Measurements from ENCODE around the gene TRIM7. TPM values are rescaled to one million over a fixed set of nuclear protein-coding genes. Genes with fewer than 3 reads are reported as not detected.
A peak's percentile ranks its signal among the peaks of the same experiment; 100 is the strongest.

TRIM7 gene
- total and polyA plus RNA-seq, 2 of the 4 experiments (the other 2 are of a cell fraction) = 0.54 to 1.0 TPM

- Histone ChIP-seq H3K27ac (ENCODE audit: insufficient read depth, low read length) (peak within 1 kb of the TSS; percentile 92), H2AK5ac (ENCODE audit: low read depth, low read length) (peak within 1 kb of the TSS; percentile 98), H2AFZ (replicated peaks; ENCODE audit: low read length, poor library complexity) (peak within 1 kb of the TSS; percentile 99), H3K9me1 (ENCODE audit: insufficient read depth, low read length) (peaks cover 14% of the 10 kb centered on the region), H3K9ac (ENCODE audit: low read depth, low read length) (peak within 1 kb of the TSS; percentile 80), H4K20me1 (ENCODE audit: insufficient read depth, low read length) (peaks cover 10% of the 10 kb centered on the region), H4K91ac (ENCODE audit: insufficient read depth, low read depth, low read length) (peak within 1 kb of the TSS; percentile 84), H3K36me3 (ENCODE audit: control insufficient read depth, insufficient read depth, low read length) (peaks cover 3% of the 10 kb centered on the region; the same call in 1 of the 2 replicates), H2BK15ac (ENCODE audit: low read depth, low read length) (peak within 1 kb of the TSS; percentile 30; the same call in 2 of the 3 replicates), H2BK120ac (ENCODE audit: low read depth, low read length) (peak within 1 kb of the TSS; percentile 48), H3K18ac (ENCODE audit: low read depth, low read length) (peak within 1 kb of the TSS; percentile 68), H3K23ac (ENCODE audit: low read depth, low read length) (peak within 1 kb of the TSS; percentile 83), H3K9me3 (ENCODE audit: control insufficient read depth, insufficient read depth, low read length) (no peaks in the 10 kb centered on the region), H3K27me3 (ENCODE audit: control insufficient read depth, insufficient read depth, low read length) (no peaks in the 10 kb centered on the region), H3K4ac (ENCODE audit: low read depth, low read length) (peak within 1 kb of the TSS; percentile 97), H3K56ac (ENCODE audit: extremely low read depth, insufficient read depth, low read length) (peak within 1 kb of the TSS; percentile 93), H2AK9ac (replicated peaks; ENCODE audit: low read depth, low read length, poor library complexity) (peak within 1 kb of the TSS; percentile 100), H2BK5ac (ENCODE audit: low read depth, low read length, poor library complexity, severe bottlenecking) (peak within 1 kb of the TSS; percentile 94), H3K4me3 (ENCODE audit: insufficient read depth, low read depth, low read length) (peak within 1 kb of the TSS; percentile 82), H3K79me1 (ENCODE audit: low read depth in 1 of 2, low read length in 2 of 2) (peaks cover 13 to 33% of the 10 kb centered on the region in 2 experiments), H3K4me1 (ENCODE audit: control insufficient read depth, insufficient read depth, low read length) (peaks cover 6% of the 10 kb centered on the region), H2BK20ac (ENCODE audit: low read depth, low read length) (no peak within 1 kb of the TSS), H4K8ac (ENCODE audit: low read depth in 2 of 2, low read length in 2 of 2) (peak within 1 kb of the TSS; percentile 68 to 99), H3K4me2 (ENCODE audit: low read depth, low read length) (peak within 1 kb of the TSS; percentile 97), H4K5ac (ENCODE audit: low read depth, low read length) (peak within 1 kb of the TSS; percentile 91), H3K14ac (replicated peaks; ENCODE audit: low read depth, low read length) (peak within 1 kb of the TSS; percentile 89)
- in situ Hi-C loops (cut with MboI; ENCODE audit: low sequenced_read_pairs) (no loop called here), intact Hi-C loops (cut with micrococcal nuclease) (loop anchor here (1.0 to 2.0 kb wide), 4 partner anchors 21 to 421 kb away; partner anchors contain the start of gene MGAT1), dilution Hi-C loops (cut with HindIII; ENCODE audit: low sequenced_read_pairs, unreplicated experiment) (no loop called here)
- POLR2A ChIA-PET (ENCODE audit: unreplicated experiment) = interaction anchor here (1.0 kb wide), 1 partner anchor 16 kb away, joined by 3 read pairs; no protein-coding TSS in a partner anchor
- no TSS peak for BruUV-seq (replicated peaks)
- DNase-seq (peak; percentile 98), ATAC-seq (ENCODE audit: low read depth) (peak; percentile 78)
- WGBS, 2 experiments (ENCODE audit: extremely low coverage in 2 of 2, insufficient read length in 1 of 2) = 0% methylated on average over 5 of the region's 59 CpGs; no CpG with 5 or more reads in 1 of the 2 experiments
- CTCF ChIA-PET = interaction anchor here (1.0 to 1.1 kb wide), 2 partner anchors 17 to 34 kb away, joined by 3 read pairs; no protein-coding TSS in a partner anchor
- TF ChIP-seq RFX5 (IDR thresholded peaks at IDR 0.05; ENCODE audit: low read depth, low read length) (no peak), CHD1 (IDR thresholded peaks at IDR 0.05; ENCODE audit: low read depth, low read length) (no peak), CEBPB (IDR thresholded peaks at IDR 0.05; ENCODE audit: low read depth, low read length) (no peak), CTCF (conservative IDR thresholded peaks at IDR 0.05; ENCODE audit: low read depth, low read length) (peak; percentile 30; the same call in 1 of the 2 replicates), RCOR1 (IDR thresholded peaks at IDR 0.05; ENCODE audit: insufficient replicate concordance, low read length) (no peak), USF2 (IDR thresholded peaks at IDR 0.05; ENCODE audit: low read depth, low read length) (no peak), SMC3 (IDR thresholded peaks at IDR 0.05; ENCODE audit: low read depth, low read length) (no peak), MAFK (IDR thresholded peaks at IDR 0.05; ENCODE audit: low read depth, low read length) (no peak), POLR2A (IDR thresholded peaks at IDR 0.05; ENCODE audit: low read depth, low read length) (peak; percentile 95), MAZ (IDR thresholded peaks at IDR 0.05; ENCODE audit: borderline replicate concordance, low read depth, low read length) (peak; percentile 80), ELK1 (IDR thresholded peaks at IDR 0.05; ENCODE audit: borderline replicate concordance, low read depth, low read length) (no peak), BHLHE40 (IDR thresholded peaks at IDR 0.05; ENCODE audit: low read depth, low read length) (no peak), RAD21 (IDR thresholded peaks at IDR 0.05; ENCODE audit: low read length) (peak; percentile 33), NFE2L2 (IDR thresholded peaks at IDR 0.05; ENCODE audit: low read depth, low read length) (no peak)
These were observed 18.2 kb upstream of the TRIM7 start, which contains the start of gene TRIM41 for GRCh38 chr5:181223058-181223728. Gene TRIM41 (plus strand): TSS chr5:181223281. CDS start chr5:181224000, 719 bp downstream.

All from IMR-90 (cell line).